Activated T-cell treated with anti-CD3 and anti-CD28 coated beads, Interleukin-2, amount 50 U/mL, for 72 hours (primary cell): ENCODE results near the gene DMRTA2. TPM values are rescaled to one million over a fixed set of nuclear protein-coding genes. Genes with fewer than 3 reads are reported as not detected.

Experiments used
- ATAC-seq, 2 donors: fragments of 150-1000 bp; cut with Tn5 transposase; replicated peaks in 1 of 2; 2 replicates each; pipeline ENCODE4 v1.10.0; 2021; ENCODE audit warnings: moderate library complexity in 2 of 2, mild to moderate bottlenecking in 1 of 2
- DNase-seq, 2 donors: peaks; one replicate each; pipeline ENCODE4 v3.0.0; 2021 to 2022; ENCODE audit warnings: mixed read lengths in 1 of 2
- H3K27ac Mint-ChIP-seq: one replicate; pipeline ENCODE4 v1.8.0; 2022; ENCODE audit warnings: mild to moderate bottlenecking, moderate library complexity, mixed read lengths
- H3K27me3 Mint-ChIP-seq: one replicate; pipeline ENCODE4 v1.8.0; 2022; ENCODE audit warnings: low read depth, mixed read lengths
- H3K36me3 Mint-ChIP-seq, 2 donors: one replicate each; pipeline ENCODE4 v1.8.0; 2022; ENCODE audit warnings: mixed read lengths in 2 of 2, mild to moderate bottlenecking in 1 of 2; ENCODE audit not compliant: insufficient read depth in 2 of 2
- H3K4me1 Mint-ChIP-seq: one replicate; pipeline ENCODE4 v1.8.0; 2022; ENCODE audit warnings: low read depth, mixed read lengths
- H3K4me3 Mint-ChIP-seq, 2 donors: one replicate each; pipeline ENCODE4 v1.8.0; 2022; ENCODE audit warnings: mild to moderate bottlenecking in 2 of 2, mixed read lengths in 2 of 2, moderate library complexity in 2 of 2
- H3K9me3 Mint-ChIP-seq, 2 donors: one replicate each; pipeline ENCODE4 v1.8.0; 2022; ENCODE audit warnings: mixed read lengths in 2 of 2
- total RNA-seq, 2 donors: library from RNA; stranded (reverse); gene quantifications; one replicate each; pipeline ENCODE4 v1.2.3, GENCODE V29; 2022

DMRTA2 gene
- total RNA-seq = not detected

DNA sequence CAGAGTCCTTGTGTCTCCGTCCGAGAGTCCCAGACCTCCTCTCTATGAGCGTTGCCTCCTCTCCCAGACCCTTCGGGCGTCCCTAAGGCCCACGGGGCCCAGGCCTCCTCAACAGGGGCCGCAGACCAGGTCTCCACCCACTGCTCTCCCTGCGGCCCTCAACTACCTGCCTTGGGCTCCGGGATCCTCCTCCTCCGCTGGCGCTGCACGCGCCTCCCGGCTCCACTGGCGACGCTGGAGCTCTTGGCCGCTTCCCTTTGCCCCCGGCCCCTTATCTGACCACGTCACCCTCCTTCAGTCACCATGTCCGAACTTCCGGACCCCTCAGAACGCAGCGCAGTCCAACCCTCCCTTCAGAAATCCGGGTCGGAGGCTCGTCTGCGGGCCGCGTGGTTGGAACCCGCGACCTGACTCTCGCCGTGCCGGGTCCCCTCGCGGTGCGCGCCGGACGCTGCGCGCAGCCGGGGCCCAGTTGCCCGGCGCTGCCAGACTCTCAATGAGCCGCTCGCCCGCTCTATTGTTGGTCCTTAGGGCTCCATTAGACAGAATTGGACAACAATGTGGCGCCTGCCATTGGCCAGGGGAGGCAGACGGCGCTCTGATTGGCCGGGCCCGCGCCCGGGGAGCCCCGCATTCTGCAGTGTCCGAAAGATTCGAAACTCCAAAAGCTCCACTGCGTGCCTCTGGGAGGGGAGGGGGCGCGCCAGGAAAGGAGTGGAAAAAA, at the start of gene DMRTA2:
TSS of gene DMRTA2 (minus strand) at position 498 of the 724 bp plus-strand sequence. CDS start 1,907 bp downstream, outside the sequence.
- peaks cover 77% of the 10 kb centered on the region for H3K4me1 Mint-ChIP-seq
- no peak for DNase-seq

DNA sequence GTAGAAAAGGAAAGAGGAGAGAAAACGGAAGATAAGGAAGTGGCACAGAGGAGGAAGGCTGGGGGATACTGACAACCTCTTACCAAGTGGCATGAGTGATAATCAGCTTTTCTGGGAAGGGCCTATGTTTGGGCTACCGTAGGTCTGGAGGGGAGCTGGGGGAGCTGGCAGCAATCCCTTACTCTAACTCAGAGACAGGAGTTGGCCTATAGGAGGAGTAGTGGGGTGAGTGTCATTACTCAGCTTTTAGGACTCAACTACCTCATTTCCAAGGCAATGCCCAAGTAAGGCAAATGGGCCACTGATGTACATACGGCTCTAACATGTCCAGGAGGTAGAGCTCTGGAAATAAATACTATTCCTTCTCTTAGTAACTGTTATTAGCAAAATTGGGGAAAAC, 48.7 kb upstream of the DMRTA2 start:
- ATAC-seq (no peak), DNase-seq (no peak)
- peaks cover 1 to 5% of the 10 kb centered on the region in 2 donors for H3K36me3 Mint-ChIP-seq
- no peak overlapping the region for H3K27ac Mint-ChIP-seq
- H3K4me1 Mint-ChIP-seq = no peaks in the 10 kb centered on the region
- H3K9me3 Mint-ChIP-seq = no peaks in the 10 kb centered on the region
- H3K27me3 Mint-ChIP-seq = no peaks in the 10 kb centered on the region
- H3K4me3 Mint-ChIP-seq = no peak overlapping the region

More for the DNA sequence above, at the start of gene DMRTA2:
- peaks cover 79% of the 10 kb centered on the region for H3K27me3 Mint-ChIP-seq
- peaks cover 4 to 6% of the 10 kb centered on the region in 2 donors for H3K36me3 Mint-ChIP-seq
- H3K9me3 Mint-ChIP-seq = no peaks in the 10 kb centered on the region
- H3K27ac Mint-ChIP-seq = peak within 1 kb of the TSS; percentile 81
- ATAC-seq = no peak
- peak within 1 kb of the TSS; percentile 93 to 94 for H3K4me3 Mint-ChIP-seq

- no peaks in the 10 kb centered on the region for H3K4me1 Mint-ChIP-seq
These were observed 39.7 kb upstream of the DMRTA2 start for GRCh38 chr1:50462964-50463363.

GRCh38 chr1:50458507-50458906, 35.3 kb upstream of the DMRTA2 start:
- peaks cover 5% of the 10 kb centered on the region for H3K4me1 Mint-ChIP-seq
- H3K36me3 Mint-ChIP-seq = no peaks in the 10 kb centered on the region
- H3K27ac Mint-ChIP-seq = no peak overlapping the region
- DNase-seq (no peak), ATAC-seq (no peak)
- no peaks in the 10 kb centered on the region for H3K27me3 Mint-ChIP-seq
- H3K9me3 Mint-ChIP-seq = no peaks in the 10 kb centered on the region
- no peak overlapping the region for H3K4me3 Mint-ChIP-seq

More at GRCh38 chr1:50462964-50463363, 39.7 kb upstream of the DMRTA2 start:
- Mint-ChIP-seq H3K9me3 (no peaks in the 10 kb centered on the region), H3K27me3 (no peaks in the 10 kb centered on the region), H3K4me3 (no peak overlapping the region), H3K27ac (no peak overlapping the region), H3K36me3 (no peaks in the 10 kb centered on the region)
- ATAC-seq (no peak), DNase-seq (no peak)

GRCh38 chr1:50454911-50455310, 31.7 kb upstream of the DMRTA2 start:
- Mint-ChIP-seq H3K36me3 (no peaks in the 10 kb centered on the region), H3K4me1 (peaks cover 20% of the 10 kb centered on the region), H3K9me3 (no peaks in the 10 kb centered on the region), H3K27ac (peak overlapping the region; percentile 11), H3K4me3 (no peak overlapping the region), H3K27me3 (no peaks in the 10 kb centered on the region)
- DNase-seq (no peak), ATAC-seq (no peak)

GRCh38 chr1:50453266-50453665, 30.0 kb upstream of the DMRTA2 start:
- no peaks in the 10 kb centered on the region for H3K27me3 Mint-ChIP-seq
- no peaks in the 10 kb centered on the region for H3K9me3 Mint-ChIP-seq
- no peak overlapping the region for H3K4me3 Mint-ChIP-seq
- ATAC-seq (no peak), DNase-seq (no peak)
- H3K27ac Mint-ChIP-seq = no peak overlapping the region
- H3K36me3 Mint-ChIP-seq = no peaks in the 10 kb centered on the region
- peaks cover 20% of the 10 kb centered on the region for H3K4me1 Mint-ChIP-seq

- DNase-seq (no peak), ATAC-seq (peak in 1 of 2 donors; percentile 35)
- Mint-ChIP-seq H3K4me1 (peaks cover 20% of the 10 kb centered on the region), H3K27me3 (no peaks in the 10 kb centered on the region), H3K4me3 (no peak overlapping the region), H3K9me3 (no peaks in the 10 kb centered on the region), H3K27ac (no peak overlapping the region), H3K36me3 (no peaks in the 10 kb centered on the region)
These were observed 29.5 kb upstream of the DMRTA2 start for GRCh38 chr1:50452700-50453099.

DNA sequence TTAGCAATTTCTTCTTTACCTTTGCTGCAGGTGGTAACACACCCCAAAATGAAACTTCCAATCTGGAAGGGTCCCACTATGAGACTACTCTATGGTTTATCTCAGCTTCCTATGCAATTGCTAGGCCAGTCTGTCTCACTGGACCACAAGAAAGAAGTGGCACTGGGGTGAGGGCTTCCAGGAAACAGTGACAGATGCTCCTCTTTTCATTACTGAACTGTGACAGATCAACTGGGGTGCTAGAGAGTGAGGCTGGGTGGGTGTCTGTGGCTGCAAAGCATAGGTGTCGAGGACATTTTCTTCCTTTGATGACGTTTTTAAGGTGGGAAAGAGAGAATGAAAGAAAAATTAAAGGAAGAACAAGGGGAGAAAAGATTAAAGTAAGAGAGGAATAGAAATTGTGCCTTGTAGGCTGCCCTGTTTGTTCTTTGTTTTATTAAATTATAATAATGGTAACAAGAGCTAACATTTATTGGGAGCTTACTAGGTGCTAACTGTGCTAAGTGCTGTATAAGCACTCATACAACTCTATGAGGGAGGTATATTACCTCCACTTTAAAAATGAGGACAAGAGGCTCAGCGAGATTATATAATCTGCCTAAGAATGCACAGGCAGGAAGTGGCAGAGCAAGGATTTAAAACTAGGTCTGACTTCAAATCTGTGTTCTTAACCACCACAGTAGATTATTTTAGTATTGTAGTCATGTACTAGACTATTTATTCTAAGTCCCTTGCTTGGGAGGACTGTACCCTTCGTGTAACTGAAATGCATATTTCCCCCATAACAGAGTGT, 27.8 kb upstream of the DMRTA2 start:
- ATAC-seq (peak; percentile 51 to 64), DNase-seq (no peak)
- no peaks in the 10 kb centered on the region for H3K27me3 Mint-ChIP-seq
- peak overlapping the region in 1 of 2 donors; percentile 3 for H3K4me3 Mint-ChIP-seq
- peaks cover 20% of the 10 kb centered on the region for H3K4me1 Mint-ChIP-seq
- no peaks in the 10 kb centered on the region for H3K9me3 Mint-ChIP-seq
- peak overlapping the region; percentile 36 for H3K27ac Mint-ChIP-seq
- no peaks in the 10 kb centered on the region for H3K36me3 Mint-ChIP-seq

GRCh38 chr1:50447961-50448360, 24.7 kb upstream of the DMRTA2 start:
- H3K27ac Mint-ChIP-seq = no peak overlapping the region
- no peaks in the 10 kb centered on the region for H3K9me3 Mint-ChIP-seq
- H3K27me3 Mint-ChIP-seq = no peaks in the 10 kb centered on the region
- no peaks in the 10 kb centered on the region for H3K36me3 Mint-ChIP-seq
- ATAC-seq (no peak), DNase-seq (no peak)
- H3K4me3 Mint-ChIP-seq = no peak overlapping the region
- peaks cover 9% of the 10 kb centered on the region for H3K4me1 Mint-ChIP-seq

GRCh38 chr1:50441183-50441582, 17.9 kb upstream of the DMRTA2 start:
- Mint-ChIP-seq H3K4me1 (no peaks in the 10 kb centered on the region), H3K27ac (no peak overlapping the region), H3K36me3 (peaks cover 0 to 3% of the 10 kb centered on the region in 2 donors), H3K9me3 (no peaks in the 10 kb centered on the region), H3K4me3 (no peak overlapping the region), H3K27me3 (no peaks in the 10 kb centered on the region)
- DNase-seq (no peak), ATAC-seq (no peak)

- Mint-ChIP-seq H3K4me3 (no peak overlapping the region), H3K27me3 (no peaks in the 10 kb centered on the region), H3K9me3 (no peaks in the 10 kb centered on the region), H3K36me3 (peaks cover 0 to 3% of the 10 kb centered on the region in 2 donors), H3K27ac (no peak overlapping the region), H3K4me1 (no peaks in the 10 kb centered on the region)
- DNase-seq (no peak), ATAC-seq (no peak)
These were observed 15.7 kb upstream of the DMRTA2 start for GRCh38 chr1:50438945-50439344.

GRCh38 chr1:50436489-50436888, 13.2 kb upstream of the DMRTA2 start:
- Mint-ChIP-seq H3K36me3 (peaks cover 0 to 3% of the 10 kb centered on the region in 2 donors), H3K4me3 (no peak overlapping the region), H3K27ac (no peak overlapping the region), H3K9me3 (no peaks in the 10 kb centered on the region), H3K27me3 (peaks cover 16% of the 10 kb centered on the region), H3K4me1 (no peaks in the 10 kb centered on the region)
- DNase-seq = no peak
- no peak for ATAC-seq

- peaks cover 78% of the 10 kb centered on the region for H3K27me3 Mint-ChIP-seq
These were observed 6.8 kb upstream of the DMRTA2 start for GRCh38 chr1:50430010-50430405.

More at GRCh38 chr1:50430010-50430405, 6.8 kb upstream of the DMRTA2 start:
- Mint-ChIP-seq H3K4me3 (peak overlapping the region; percentile 17 to 26), H3K4me1 (peaks cover 40% of the 10 kb centered on the region), H3K9me3 (no peaks in the 10 kb centered on the region), H3K36me3 (no peaks in the 10 kb centered on the region), H3K27ac (no peak overlapping the region)
- ATAC-seq = no peak
- DNase-seq = no peak
